Measurements from ENCODE around the gene PAFAH1B1. TPM values are rescaled to one million over a fixed set of nuclear protein-coding genes. Genes with fewer than 3 reads are reported as not detected.

The PAFAH1B1 gene
- total and polyA plus RNA-seq, 2 donors (not counting 3 experiments of a cell fraction or from before 2014, with no cell fraction given), result 46.5 to 158 TPM

DNA sequence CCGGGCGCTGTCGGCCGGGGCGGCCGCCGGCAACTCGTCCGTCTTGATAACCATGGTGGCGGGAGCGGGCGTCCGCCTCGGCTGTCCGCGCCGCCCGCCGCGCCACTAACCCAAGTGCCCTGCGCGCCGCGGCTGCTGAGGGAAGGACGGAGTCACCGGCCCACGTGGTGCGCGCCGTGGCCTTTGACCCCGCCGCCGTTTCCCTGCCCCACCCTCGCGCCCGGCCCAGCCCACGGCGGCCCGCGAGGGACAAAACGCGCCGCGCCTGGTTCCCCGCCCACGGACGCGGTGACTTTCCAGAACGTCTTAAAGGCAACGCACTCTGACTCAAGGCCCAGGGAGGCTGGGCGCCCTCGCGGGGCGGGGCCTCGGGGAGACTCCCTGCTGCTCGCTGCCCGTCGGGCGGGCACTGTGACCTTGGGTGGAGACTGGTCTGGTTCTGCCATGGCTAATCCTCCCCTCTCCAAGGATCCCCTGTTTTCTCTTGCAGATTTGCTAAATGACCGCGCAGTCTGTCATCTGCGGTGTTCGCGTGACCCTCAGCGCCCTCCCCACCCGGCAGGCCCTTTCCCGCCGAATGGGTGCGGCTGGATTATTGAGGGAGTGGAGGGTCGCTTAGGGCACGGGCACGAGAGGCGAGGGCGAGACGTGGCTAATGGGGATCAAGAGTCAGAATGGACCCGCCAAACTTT, 118.3 kb downstream of the PAFAH1B1 start, which contains the start of gene CLUH:
CLUH (minus strand) TSS at position 157 of the 692 bp plus-strand sequence; CDS start at position 54, 103 bp downstream.
- FAIRE-seq (peak; percentile 97), DNase-seq (ENCODE audit: low read depth, low spot score) (peak; percentile 98)
- H3K79me2 ChIP-seq (ENCODE audit: control insufficient read depth, insufficient read depth, low read length), result peaks cover 46% of the 10 kb centered on the region
- POLR2A ChIA-PET, result no interaction called here
- intact Hi-C loops (cut with micrococcal nuclease), result no loop called here
- TF ChIP-seq, protein P1, sequence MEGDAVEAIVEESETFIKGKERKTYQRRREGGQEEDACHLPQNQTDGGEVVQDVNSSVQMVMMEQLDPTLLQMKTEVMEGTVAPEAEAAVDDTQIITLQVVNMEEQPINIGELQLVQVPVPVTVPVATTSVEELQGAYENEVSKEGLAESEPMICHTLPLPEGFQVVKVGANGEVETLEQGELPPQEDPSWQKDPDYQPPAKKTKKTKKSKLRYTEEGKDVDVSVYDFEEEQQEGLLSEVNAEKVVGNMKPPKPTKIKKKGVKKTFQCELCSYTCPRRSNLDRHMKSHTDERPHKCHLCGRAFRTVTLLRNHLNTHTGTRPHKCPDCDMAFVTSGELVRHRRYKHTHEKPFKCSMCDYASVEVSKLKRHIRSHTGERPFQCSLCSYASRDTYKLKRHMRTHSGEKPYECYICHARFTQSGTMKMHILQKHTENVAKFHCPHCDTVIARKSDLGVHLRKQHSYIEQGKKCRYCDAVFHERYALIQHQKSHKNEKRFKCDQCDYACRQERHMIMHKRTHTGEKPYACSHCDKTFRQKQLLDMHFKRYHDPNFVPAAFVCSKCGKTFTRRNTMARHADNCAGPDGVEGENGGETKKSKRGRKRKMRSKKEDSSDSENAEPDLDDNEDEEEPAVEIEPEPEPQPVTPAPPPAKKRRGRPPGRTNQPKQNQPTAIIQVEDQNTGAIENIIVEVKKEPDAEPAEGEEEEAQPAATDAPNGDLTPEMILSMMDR (IDR thresholded peaks at IDR 0.05; ENCODE audit: extremely low read depth in 1 of 2, insufficient read depth in 1 of 2, low read depth in 1 of 2, low read length in 2 of 2), result no peak
- no peak for TF ChIP-seq JUN (IDR thresholded peaks at IDR 0.05; ENCODE audit: borderline replicate concordance, insufficient read depth, insufficient read length, low read depth)
- TF ChIP-seq EZH2 (IDR thresholded peaks at IDR 0.05; ENCODE audit: borderline replicate concordance, low read depth, low read length, severe bottlenecking), result no peak
- peak; percentile 52 for TF ChIP-seq FOS (IDR thresholded peaks at IDR 0.05; ENCODE audit: borderline replicate concordance, insufficient read depth, low read length)
- no peak for TF ChIP-seq GATA2 (IDR thresholded peaks at IDR 0.05; ENCODE audit: insufficient read depth, insufficient read length, low read depth, low read length)
- TF ChIP-seq POLR2A (IDR thresholded peaks at IDR 0.05; ENCODE audit: low read depth, low read length), result peak; percentile 71
- TF ChIP-seq, protein P2, sequence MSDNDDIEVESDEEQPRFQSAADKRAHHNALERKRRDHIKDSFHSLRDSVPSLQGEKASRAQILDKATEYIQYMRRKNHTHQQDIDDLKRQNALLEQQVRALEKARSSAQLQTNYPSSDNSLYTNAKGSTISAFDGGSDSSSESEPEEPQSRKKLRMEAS (IDR thresholded peaks at IDR 0.05; ENCODE audit: insufficient read depth, insufficient read length), result peak; percentile 88
- TF ChIP-seq MYC (IDR thresholded peaks at IDR 0.05; ENCODE audit: low read depth, low read length), result peak; percentile 93
- TF ChIP-seq POLR2AphosphoS5 (IDR thresholded peaks at IDR 0.05; ENCODE audit: insufficient read depth, low read depth, low read length), result peak; percentile 84
- no peaks in the 10 kb centered on the region for H3K27me3 ChIP-seq (ENCODE audit: control insufficient read depth in 2 of 2, insufficient read depth in 2 of 2, low read length in 2 of 2)
- H3K4me1 ChIP-seq (ENCODE audit: control insufficient read depth, extremely low read depth, insufficient read depth, low read length), result peaks cover 19% of the 10 kb centered on the region
- peak within 1 kb of the TSS; percentile 92 for H2AFZ ChIP-seq (ENCODE audit: low read depth, low read length)
- peak within 1 kb of the TSS; percentile 71 for H3K4me2 ChIP-seq (ENCODE audit: insufficient read depth, low read length)
- H3K9me1 ChIP-seq (replicated peaks; ENCODE audit: control insufficient read depth, extremely low read depth, insufficient read depth, low read length), result no peaks in the 10 kb centered on the region
- no peaks in the 10 kb centered on the region for H4K20me1 ChIP-seq (replicated peaks; ENCODE audit: control insufficient read depth, extremely low read depth, insufficient read depth, low read length)
- no peaks in the 10 kb centered on the region for H3K36me3 ChIP-seq (ENCODE audit: control insufficient read depth in 2 of 2, extremely low read depth in 1 of 2, insufficient read depth in 2 of 2, low read length in 2 of 2)
- CTCF ChIA-PET, result no interaction called here
- dilution Hi-C loops (cut with MboI; ENCODE audit: extremely low pct_ligation_motif_present, low sequenced_read_pairs), result no loop called here
- no peaks in the 10 kb centered on the region for H3K9me3 ChIP-seq (replicated peaks; ENCODE audit: control insufficient read depth, insufficient read depth, low read length)
- H3K9ac ChIP-seq (replicated peaks; ENCODE audit: extremely low read depth, insufficient read depth, low read length), result peak within 1 kb of the TSS; percentile 58
- H3K27ac ChIP-seq (ENCODE audit: insufficient read depth, low read depth, low read length), result peak within 1 kb of the TSS; percentile 44
- TSS peak; percentile 67 for BruUV-seq (replicated peaks)
- H3K4me3 ChIP-seq (replicated peaks in 1 of 3; ENCODE audit: insufficient read depth in 1 of 3, low read depth in 1 of 3, low read length in 3 of 3), result peak within 1 kb of the TSS; percentile 64 to 80 (median 70)
